HG02840 (cell line): ENCODE results near the gene ALDH16A1.

ENCODE experiments used
- ATAC-seq: cut with Tn5 transposase; IDR thresholded peaks from one replicate; pipeline ENCODE4 v1.9.1; 2021; ENCODE audit warnings: mild to moderate bottlenecking, moderate library complexity, moderate number of reproducible peaks; ENCODE audit not compliant: unreplicated experiment, low FRiP score

The ALDH16A1 gene

GRCh38 chr19:49453013-49453756 is at the start of gene ALDH16A1:
Gene ALDH16A1, plus strand, starts transcription at chr19:49453225. Its CDS starts 107 bp downstream, at chr19:49453332.
- peak; percentile 62 for ATAC-seq

DNA sequence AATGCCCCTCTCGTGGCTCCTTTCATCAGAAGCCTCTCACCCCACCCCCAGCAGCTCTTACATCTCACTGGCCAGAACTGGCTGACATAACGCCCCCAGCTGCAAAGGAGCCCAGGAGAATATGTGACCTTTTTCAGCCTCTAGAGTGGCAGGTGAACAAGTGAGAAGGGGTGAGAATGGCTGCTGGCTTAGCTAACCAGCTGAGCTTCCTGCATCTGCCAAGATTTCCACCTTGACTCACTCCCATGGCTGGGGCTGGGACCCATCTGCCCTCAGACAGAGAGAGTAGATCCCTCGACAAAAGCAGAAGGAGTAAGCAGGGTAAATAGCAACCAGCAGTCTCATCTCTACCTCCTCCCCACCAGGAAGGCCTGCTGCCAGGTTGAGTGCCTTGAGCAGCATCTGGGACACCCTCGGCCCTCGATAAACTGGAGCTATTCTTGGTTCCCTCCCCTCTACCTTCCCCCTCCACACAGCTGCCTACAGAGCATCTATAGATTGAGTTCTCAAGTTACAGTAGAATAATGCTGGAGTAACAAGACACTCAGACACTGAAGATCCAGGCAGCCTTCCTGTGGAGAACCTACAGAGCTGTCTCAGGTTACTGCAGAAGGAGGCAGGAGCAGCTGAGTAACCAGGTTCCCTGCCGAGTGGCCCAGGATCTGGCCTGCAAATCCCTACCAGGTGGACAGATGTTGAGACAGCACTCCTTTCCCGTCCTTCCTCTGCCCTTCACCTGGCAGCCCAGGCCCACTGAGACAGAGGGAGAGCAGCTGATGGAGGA is 49.4 kb upstream of the ALDH16A1 start:
- no peak for ATAC-seq

DNA sequence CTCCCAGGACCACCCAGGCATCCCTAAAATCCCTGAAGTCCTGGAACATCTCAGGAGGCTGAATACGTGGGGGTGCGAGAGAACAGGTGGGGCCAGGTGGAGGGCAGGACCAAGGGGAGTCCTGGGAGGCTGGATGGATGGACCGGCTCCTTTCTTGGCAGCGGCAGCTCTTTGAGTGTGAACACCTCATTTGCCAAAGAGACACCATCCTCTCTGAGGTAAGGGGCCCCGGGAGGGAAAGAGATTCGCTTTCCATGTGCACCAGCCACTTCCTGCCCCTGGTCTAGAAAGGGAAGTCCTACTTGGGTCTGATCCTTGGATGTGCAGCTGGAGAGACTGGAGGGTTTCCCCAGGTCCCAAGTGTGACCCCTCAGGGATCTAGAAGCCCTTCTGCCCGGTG is 45.9 kb upstream of the ALDH16A1 start:
- no peak for ATAC-seq

DNA sequence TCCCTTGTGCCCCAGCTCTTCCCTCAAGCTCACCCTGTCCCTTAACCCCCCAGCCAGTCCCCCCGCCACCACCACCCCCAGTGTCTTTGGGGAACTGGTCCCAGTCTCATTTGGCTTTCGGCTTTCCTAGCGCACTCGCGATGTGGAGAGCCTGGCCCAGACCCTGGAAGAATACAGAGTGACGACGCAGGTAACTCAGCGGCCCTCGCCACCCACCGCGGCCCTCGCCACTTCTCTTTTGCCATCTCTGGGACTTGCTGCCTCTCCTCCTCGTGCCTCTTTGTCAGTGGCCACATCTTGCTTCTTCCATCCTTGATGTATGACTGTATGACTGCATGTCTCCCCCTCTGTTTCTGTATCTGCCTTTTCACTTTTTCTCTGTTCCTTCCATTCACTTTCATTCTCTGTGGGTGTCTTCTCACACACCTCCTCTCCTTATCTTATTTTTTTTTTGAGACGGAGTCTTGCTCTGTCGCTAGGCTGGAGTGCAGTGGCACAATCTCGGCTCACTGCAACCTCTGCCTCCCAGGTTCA is 45.5 kb upstream of the ALDH16A1 start:
- ATAC-seq: no peak

- ATAC-seq: no peak
These were observed 44.1 kb upstream of the ALDH16A1 start for GRCh38 chr19:49408816-49409440.

DNA sequence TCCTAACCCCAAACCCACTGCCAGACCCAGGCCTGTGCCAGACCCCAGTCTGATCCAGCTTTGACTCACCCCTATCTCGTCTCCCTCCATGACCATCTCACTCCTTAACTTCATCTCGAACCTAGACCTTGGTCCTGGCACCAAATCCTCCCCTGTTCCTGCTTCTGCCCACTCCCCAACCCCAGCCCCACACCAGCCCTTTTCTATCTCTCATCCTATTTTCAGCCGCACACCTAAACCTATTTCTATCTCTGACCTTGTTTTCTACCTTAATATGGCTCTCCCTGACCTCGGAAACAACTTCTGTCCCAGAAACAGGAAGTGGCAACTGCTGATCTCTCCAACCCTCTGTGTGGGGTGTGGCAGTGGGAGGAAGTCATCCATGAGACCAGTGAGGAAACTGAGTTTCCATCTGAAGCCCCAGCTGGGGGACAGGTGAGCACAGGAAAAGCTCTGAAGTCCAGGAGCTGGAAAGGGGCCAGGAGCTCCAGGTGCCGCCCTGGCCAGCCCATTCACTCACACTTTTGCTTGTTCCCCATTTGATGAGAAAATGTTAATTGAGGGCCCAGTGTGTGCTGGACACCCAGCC is 43.5 kb upstream of the ALDH16A1 start:
- no peak for ATAC-seq

- ATAC-seq: no peak
These were observed 41.2 kb upstream of the ALDH16A1 start for GRCh38 chr19:49411681-49412326.

- no peak for ATAC-seq
These were observed 39.7 kb upstream of the ALDH16A1 start for GRCh38 chr19:49413348-49413747.

GRCh38 chr19:49414256-49414655 is 38.8 kb upstream of the ALDH16A1 start:
- ATAC-seq: no peak

GRCh38 chr19:49415102-49415809 is 37.8 kb upstream of the ALDH16A1 start:
- no peak for ATAC-seq

- ATAC-seq: no peak
These were observed 37.2 kb upstream of the ALDH16A1 start for GRCh38 chr19:49415810-49416200.

GRCh38 chr19:49417088-49417487 is 35.9 kb upstream of the ALDH16A1 start:
- no peak for ATAC-seq

GRCh38 chr19:49418511-49418910 is 34.5 kb upstream of the ALDH16A1 start:
- no peak for ATAC-seq

DNA sequence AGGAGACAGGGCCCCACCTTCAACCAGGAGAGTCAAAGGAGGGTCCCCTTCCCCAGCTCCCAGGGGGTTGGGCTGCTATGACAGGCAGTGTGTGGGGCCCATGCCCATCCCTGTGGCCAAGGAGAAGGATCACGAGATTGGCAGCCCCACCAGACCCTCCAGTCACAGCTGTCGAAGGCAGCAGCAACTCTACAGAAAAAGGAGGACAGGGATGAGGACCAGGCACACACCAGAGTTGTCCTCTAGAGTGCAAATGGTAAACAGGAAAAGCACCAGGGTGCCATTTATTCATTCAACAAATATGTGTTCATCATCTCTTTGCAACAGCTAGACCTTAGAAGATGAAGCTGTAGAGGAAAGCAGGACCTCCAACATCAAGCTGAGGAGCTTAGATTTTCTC is 33.9 kb upstream of the ALDH16A1 start:
- no peak for ATAC-seq

DNA sequence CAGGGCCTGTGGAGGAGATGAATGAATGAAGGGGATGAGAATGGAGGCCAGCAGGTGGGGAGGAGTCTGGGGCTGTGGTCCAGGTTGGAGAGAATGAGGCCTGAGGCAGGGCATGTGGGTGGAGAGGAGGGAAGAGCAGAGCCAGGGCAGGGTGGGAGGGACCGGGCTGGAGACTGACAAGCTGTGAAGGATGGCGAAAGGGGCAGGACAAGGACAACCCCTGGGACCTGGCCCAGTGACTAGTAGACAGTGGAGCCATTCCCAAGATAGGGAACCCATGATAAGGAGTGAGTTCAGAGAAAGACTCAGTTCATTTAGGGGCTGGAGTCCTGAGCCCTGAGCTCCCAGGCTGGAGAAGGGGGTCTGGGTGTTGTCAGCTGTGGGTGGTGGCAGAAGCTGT is 32.8 kb upstream of the ALDH16A1 start:
- ATAC-seq: no peak

- no peak for ATAC-seq
These were observed 31.8 kb upstream of the ALDH16A1 start for GRCh38 chr19:49421039-49421877.

- ATAC-seq: no peak
These were observed 31.2 kb upstream of the ALDH16A1 start for GRCh38 chr19:49421878-49422202.

DNA sequence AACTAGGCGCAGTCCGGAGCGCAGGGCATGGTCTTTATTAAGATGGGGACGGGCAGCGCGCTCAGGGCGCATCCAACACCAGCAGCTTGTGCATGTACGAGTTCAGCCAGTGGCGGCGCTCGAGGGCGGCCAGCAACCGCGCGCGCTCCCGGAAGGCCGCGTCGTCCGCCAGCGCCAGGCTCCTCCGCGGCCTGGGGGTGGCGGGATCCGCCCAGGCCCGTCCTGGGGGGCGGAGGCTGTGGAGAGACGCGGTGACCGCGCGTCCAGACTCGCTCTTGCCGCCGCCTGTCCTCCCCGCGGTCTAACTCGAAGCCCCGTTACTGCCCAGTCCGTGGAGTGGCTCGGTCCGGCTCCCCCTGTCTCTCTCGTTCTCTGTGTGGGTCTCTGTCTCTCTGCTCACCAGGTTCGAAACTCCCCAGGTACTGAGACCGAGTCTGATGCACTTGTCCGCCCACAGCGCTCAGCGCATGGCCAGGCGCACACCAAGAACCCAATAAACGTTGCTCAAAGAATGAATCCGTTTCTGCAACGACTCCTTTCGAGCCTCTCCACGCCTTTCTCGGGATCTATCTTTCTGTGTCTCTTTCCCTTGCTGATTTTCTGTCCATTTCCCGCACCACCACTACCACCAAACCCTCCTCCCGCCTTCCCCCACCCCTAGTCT is 30.5 kb upstream of the ALDH16A1 start:
- ATAC-seq: no peak
